Measurements from ENCODE around the gene STUM.

Gene STUM

DNA sequence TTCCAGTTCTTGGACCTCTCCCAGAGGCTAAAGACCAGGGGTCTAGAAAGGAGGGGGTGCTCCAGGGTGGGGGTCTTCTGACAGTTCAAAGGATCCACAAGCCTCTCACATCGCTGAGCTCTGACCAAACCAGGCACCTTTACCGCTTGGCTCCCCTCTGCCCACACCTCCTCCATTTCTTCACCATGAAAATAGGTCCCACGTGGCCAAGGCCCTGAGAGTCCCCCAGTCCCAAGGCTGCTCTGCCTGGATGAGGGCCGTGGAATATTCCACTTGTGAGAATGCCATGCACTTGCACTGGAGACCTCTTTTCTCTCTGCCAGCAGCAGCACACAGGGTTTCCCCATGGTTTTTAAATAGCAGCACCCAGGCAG, 103.2 kb downstream of the STUM start:
- no peaks in the 10 kb centered on the region for H3K9me3 ChIP-seq
- DNase-seq = no peak
- no peak overlapping the region for H3K27ac ChIP-seq
- no peak overlapping the region for H3K4me3 ChIP-seq
- H3K4me1 ChIP-seq = peaks cover 0 to 33% (median 15%) of the 10 kb centered on the region in 4 donors
- TF ChIP-seq, protein P1, sequence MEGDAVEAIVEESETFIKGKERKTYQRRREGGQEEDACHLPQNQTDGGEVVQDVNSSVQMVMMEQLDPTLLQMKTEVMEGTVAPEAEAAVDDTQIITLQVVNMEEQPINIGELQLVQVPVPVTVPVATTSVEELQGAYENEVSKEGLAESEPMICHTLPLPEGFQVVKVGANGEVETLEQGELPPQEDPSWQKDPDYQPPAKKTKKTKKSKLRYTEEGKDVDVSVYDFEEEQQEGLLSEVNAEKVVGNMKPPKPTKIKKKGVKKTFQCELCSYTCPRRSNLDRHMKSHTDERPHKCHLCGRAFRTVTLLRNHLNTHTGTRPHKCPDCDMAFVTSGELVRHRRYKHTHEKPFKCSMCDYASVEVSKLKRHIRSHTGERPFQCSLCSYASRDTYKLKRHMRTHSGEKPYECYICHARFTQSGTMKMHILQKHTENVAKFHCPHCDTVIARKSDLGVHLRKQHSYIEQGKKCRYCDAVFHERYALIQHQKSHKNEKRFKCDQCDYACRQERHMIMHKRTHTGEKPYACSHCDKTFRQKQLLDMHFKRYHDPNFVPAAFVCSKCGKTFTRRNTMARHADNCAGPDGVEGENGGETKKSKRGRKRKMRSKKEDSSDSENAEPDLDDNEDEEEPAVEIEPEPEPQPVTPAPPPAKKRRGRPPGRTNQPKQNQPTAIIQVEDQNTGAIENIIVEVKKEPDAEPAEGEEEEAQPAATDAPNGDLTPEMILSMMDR (IDR thresholded peaks at IDR 0.05) = no peak
- H3K36me3 ChIP-seq = peaks cover 0 to 18% (median 17%) of the 10 kb centered on the region in 3 donors
- intact Hi-C loops (cut with DNase I; ENCODE audit: low total_unique reads) = no loop called here
- H3K27me3 ChIP-seq = no peaks in the 10 kb centered on the region

GRCh38 chr1:226652613-226653012, 104.0 kb downstream of the STUM start:
- DNase-seq = no peak
- peaks cover 0 to 42% (median 22%) of the 10 kb centered on the region in 4 donors for H3K4me1 ChIP-seq
- no peaks in the 10 kb centered on the region for H3K27me3 ChIP-seq
- H3K27ac ChIP-seq = no peak overlapping the region
- no peak overlapping the region for H3K4me3 ChIP-seq
- TF ChIP-seq, protein P1 (IDR thresholded peaks at IDR 0.05) = no peak
- no peaks in the 10 kb centered on the region for H3K9me3 ChIP-seq
- intact Hi-C loops (cut with DNase I; ENCODE audit: low total_unique reads) = no loop called here
- peaks cover 0 to 9% (median 8%) of the 10 kb centered on the region in 3 donors for H3K36me3 ChIP-seq

- no peak overlapping the region for H3K27ac ChIP-seq
- TF ChIP-seq, protein P1 (IDR thresholded peaks at IDR 0.05) = no peak
- no peak for DNase-seq
- H3K4me1 ChIP-seq = peaks cover 0 to 50% (median 29%) of the 10 kb centered on the region in 4 donors
- no peak overlapping the region for H3K4me3 ChIP-seq
- no peaks in the 10 kb centered on the region for H3K27me3 ChIP-seq
- peaks cover 0 to under 1% (median under 1%) of the 10 kb centered on the region in 3 donors for H3K36me3 ChIP-seq
- intact Hi-C loops (cut with DNase I; ENCODE audit: low total_unique reads) = no loop called here
- H3K9me3 ChIP-seq = no peaks in the 10 kb centered on the region
Measured at GRCh38 chr1:226653311-226653921, 104.9 kb downstream of the STUM start.

GRCh38 chr1:226654046-226654667, 105.6 kb downstream of the STUM start:
- peaks cover 0 to 57% (median 30%) of the 10 kb centered on the region in 4 donors for H3K4me1 ChIP-seq

DNA sequence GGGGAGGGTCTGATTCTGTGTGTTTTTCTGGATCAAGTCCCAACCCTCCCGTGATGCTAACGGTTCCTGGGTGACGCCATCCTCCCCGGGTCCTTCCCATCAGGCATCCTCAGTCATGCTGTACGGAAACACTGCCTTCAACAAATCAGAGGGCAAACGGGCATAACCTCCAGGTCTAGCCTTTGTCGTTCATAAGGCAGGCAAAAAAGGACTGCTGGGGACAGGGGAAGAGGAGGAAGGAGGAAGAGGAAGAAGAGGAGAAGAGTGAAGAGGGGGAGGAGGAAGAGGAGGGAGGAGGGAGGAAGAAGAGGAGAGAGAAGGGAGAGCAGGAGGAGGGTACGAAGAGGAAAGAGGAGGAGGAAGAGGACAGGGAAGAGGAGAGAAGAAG, 106.1 kb downstream of the STUM start:
- no peak overlapping the region for H3K27ac ChIP-seq
- no peaks in the 10 kb centered on the region for H3K27me3 ChIP-seq
- DNase-seq = no peak
- peaks cover 0 to 61% (median 32%) of the 10 kb centered on the region in 4 donors for H3K4me1 ChIP-seq
- no peak overlapping the region for H3K4me3 ChIP-seq
- TF ChIP-seq, protein P1 (IDR thresholded peaks at IDR 0.05) = no peak
- intact Hi-C loops (cut with DNase I; ENCODE audit: low total_unique reads) = no loop called here
- H3K36me3 ChIP-seq = no peaks in the 10 kb centered on the region
- H3K9me3 ChIP-seq = no peaks in the 10 kb centered on the region

More at GRCh38 chr1:226654046-226654667, 105.6 kb downstream of the STUM start:
- TF ChIP-seq, protein P1 (IDR thresholded peaks at IDR 0.05) = no peak
- intact Hi-C loops (cut with DNase I; ENCODE audit: low total_unique reads) = no loop called here
- no peaks in the 10 kb centered on the region for H3K36me3 ChIP-seq
- DNase-seq = no peak
- no peaks in the 10 kb centered on the region for H3K9me3 ChIP-seq
- no peak overlapping the region for H3K27ac ChIP-seq
- no peaks in the 10 kb centered on the region for H3K27me3 ChIP-seq
- no peak overlapping the region for H3K4me3 ChIP-seq

Data from tibial artery (tissue), 4 donors.